ENCODE measurements around the gene ASPN.

Gene ASPN

GRCh38 chr9:92440751-92441046, 41.6 kb downstream of the ASPN start:
- H3K4me3 ChIP-seq (ENCODE audit: low read depth, low read length), result no peak overlapping the region
- TF ChIP-seq, protein P1, sequence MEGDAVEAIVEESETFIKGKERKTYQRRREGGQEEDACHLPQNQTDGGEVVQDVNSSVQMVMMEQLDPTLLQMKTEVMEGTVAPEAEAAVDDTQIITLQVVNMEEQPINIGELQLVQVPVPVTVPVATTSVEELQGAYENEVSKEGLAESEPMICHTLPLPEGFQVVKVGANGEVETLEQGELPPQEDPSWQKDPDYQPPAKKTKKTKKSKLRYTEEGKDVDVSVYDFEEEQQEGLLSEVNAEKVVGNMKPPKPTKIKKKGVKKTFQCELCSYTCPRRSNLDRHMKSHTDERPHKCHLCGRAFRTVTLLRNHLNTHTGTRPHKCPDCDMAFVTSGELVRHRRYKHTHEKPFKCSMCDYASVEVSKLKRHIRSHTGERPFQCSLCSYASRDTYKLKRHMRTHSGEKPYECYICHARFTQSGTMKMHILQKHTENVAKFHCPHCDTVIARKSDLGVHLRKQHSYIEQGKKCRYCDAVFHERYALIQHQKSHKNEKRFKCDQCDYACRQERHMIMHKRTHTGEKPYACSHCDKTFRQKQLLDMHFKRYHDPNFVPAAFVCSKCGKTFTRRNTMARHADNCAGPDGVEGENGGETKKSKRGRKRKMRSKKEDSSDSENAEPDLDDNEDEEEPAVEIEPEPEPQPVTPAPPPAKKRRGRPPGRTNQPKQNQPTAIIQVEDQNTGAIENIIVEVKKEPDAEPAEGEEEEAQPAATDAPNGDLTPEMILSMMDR (IDR thresholded peaks at IDR 0.05; ENCODE audit: insufficient read depth, low read length, missing control alignments), result no peak
- DNase-seq (ENCODE audit: low read depth, low spot score), result no peak
- CTCF ChIA-PET, result interaction anchor here (0.8 to 8.2 kb wide), 10 partner anchors 15 to 301 kb away, joined by 3 to 120 read pairs (median 8); partner anchors contain the start of genes CENPP and NOL8
- POLR2A ChIA-PET, result no interaction called here

GRCh38 chr9:92439921-92440750, 42.2 kb downstream of the ASPN start:
- POLR2A ChIA-PET, result no interaction called here
- TF ChIP-seq, protein P1 (IDR thresholded peaks at IDR 0.05; ENCODE audit: insufficient read depth, low read length, missing control alignments), result no peak
- CTCF ChIA-PET, result interaction anchor here (1.0 to 8.2 kb wide), 15 partner anchors 13 to 301 kb away, joined by 3 to 120 read pairs (median 5); partner anchors contain the start of genes CENPP and NOL8
- DNase-seq (ENCODE audit: low read depth, low spot score), result peak; percentile 26
- H3K4me3 ChIP-seq (ENCODE audit: low read depth, low read length), result no peak overlapping the region

DNA sequence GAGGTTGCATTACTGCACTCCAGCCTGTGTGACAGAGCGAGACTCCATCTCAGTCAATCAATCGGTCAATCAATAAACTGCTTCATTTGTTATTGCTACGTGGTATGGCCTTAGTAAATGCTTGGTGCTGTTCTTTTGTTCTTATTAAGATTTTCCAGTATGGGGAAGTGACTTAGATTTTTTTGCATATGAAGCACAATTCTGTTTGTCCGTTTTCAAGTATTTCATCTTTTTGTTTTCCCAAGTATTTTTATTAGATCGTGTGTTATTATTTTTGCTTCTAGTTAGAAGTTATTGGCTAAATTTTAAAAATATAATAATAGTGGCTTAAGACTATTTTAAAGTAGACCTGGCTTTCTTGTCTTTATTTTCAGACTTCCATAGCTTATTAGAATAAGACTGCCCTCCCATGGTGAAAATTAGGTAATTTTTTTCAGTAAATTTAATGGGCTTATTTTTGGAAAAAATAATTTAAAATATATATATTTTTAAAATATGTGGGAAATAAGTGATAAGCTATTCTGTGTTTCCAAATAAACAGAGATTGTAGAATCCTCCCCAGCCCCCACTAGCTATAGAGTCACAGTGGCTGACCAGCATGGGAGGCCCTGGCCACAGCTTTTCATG, 43.3 kb downstream of the ASPN start:
- DNase-seq (ENCODE audit: low read depth, low spot score), result no peak
- TF ChIP-seq, protein P1 (IDR thresholded peaks at IDR 0.05; ENCODE audit: insufficient read depth, low read length, missing control alignments), result no peak
- H3K4me3 ChIP-seq (ENCODE audit: low read depth, low read length), result no peak overlapping the region
- ChIA-PET CTCF (interaction anchor here (0.8 to 8.2 kb wide), 22 partner anchors 10 to 300 kb away, joined by 3 to 120 read pairs (median 5); partner anchors contain the start of genes CENPP and NOL8), POLR2A (no interaction called here)

GRCh38 chr9:92435263-92435662, 47.0 kb downstream of the ASPN start:
- POLR2A ChIA-PET, result no interaction called here
- no peak for DNase-seq (ENCODE audit: low read depth, low spot score)
- CTCF ChIA-PET, result interaction anchor here (8.2 kb wide), 1 partner anchor 106 kb away, joined by 120 read pairs; the partner anchor contains the start of genes CENPP and NOL8
- H3K4me3 ChIP-seq (ENCODE audit: low read depth, low read length), result no peak overlapping the region
- TF ChIP-seq, protein P1 (IDR thresholded peaks at IDR 0.05; ENCODE audit: insufficient read depth, low read length, missing control alignments), result no peak

DNA sequence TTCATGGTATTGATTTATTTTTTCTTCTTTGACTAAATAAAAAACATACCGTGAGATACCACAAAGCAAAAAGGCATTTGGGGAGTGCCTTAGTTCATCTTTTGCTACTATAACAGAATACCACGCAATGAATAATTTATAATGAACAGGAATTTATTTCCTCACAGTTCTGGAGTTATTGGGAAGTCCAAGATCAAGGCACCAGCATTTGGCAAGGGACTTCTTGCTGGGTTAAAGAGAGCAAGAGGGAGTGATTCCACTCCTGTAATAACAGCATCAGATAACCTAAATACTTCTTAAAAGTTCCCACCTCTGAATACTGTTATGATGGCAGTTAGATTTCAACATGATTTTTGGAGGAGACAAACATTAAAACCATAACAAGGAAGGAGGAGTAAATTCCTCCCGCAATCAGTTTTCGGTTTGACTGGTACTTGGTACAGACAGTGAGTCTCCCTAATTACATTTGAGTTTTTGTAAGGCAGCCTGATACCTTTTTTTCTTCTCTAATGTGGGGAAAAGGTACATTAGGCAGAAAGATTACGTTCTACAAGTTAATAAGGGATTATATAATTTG, 49.2 kb downstream of the ASPN start:
- POLR2A ChIA-PET, result no interaction called here
- TF ChIP-seq, protein P1 (IDR thresholded peaks at IDR 0.05; ENCODE audit: insufficient read depth, low read length, missing control alignments), result no peak
- DNase-seq (ENCODE audit: low read depth, low spot score), result no peak
- H3K4me3 ChIP-seq (ENCODE audit: low read depth, low read length), result no peak overlapping the region
- CTCF ChIA-PET, result interaction anchor here (0.8 to 8.2 kb wide), 3 partner anchors 10 to 104 kb away, joined by 3 to 120 read pairs (median 4); partner anchors contain the start of genes CENPP and NOL8

DNA sequence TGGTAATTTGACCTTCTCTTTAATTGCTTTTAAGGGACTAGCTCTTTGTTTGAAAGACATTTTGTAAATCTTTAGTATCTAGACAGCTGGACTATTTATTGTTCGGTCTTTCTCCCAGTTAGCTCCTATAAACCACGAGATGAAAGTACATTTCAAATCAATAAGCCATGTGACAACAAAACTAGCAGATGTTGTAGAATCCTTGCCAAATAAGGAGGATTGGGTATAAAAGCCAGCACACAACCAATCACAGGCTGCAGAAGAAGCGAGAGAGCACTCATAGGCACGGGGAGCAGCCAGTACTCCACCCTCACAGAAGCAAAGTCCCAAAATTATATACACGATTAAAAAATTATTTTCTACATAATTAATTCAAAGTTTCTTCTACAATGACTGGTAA, 50.0 kb downstream of the ASPN start:
- CTCF ChIA-PET, result no interaction called here
- POLR2A ChIA-PET, result no interaction called here
- no peak overlapping the region for H3K4me3 ChIP-seq (ENCODE audit: low read depth, low read length)
- TF ChIP-seq, protein P1 (IDR thresholded peaks at IDR 0.05; ENCODE audit: insufficient read depth, low read length, missing control alignments), result no peak
- no peak for DNase-seq (ENCODE audit: low read depth, low spot score)
